Left renal pelvis (tissue), 4 donors: ENCODE measurements around the gene MIPEP. TPM values are rescaled to one million over a fixed set of nuclear protein-coding genes. Genes with fewer than 3 reads are reported as not detected.

Experiments used
- DNase-seq, 4 donors: peaks; one replicate each; pipeline ENCODE4 v3.0.0-alpha.2; 2013; ENCODE audit warnings: low read depth in 4 of 4, low spot score in 3 of 4
- polyA plus RNA-seq, 4 donors: library from polyadenylated mRNA; unstranded; fragments of 120-200 nt; gene quantifications; one replicate each; pipeline ENCODE4 v1.2.1, GENCODE V29; 2013; ENCODE audit not compliant: insufficient read length in 4 of 4

Gene MIPEP
- polyA plus RNA-seq, 4 donors = 9.2 to 31.4 (median 29.7) TPM

- DNase-seq = no peak
Observed at GRCh38 chr13:23722726-23723453, 166.3 kb downstream of the MIPEP start.

GRCh38 chr13:23718996-23719395, 170.2 kb downstream of the MIPEP start:
- no peak for DNase-seq

- DNase-seq = no peak
Observed at GRCh38 chr13:23716401-23716800, 172.8 kb downstream of the MIPEP start.

- no peak for DNase-seq
Observed at GRCh38 chr13:23715762-23716235, 173.4 kb downstream of the MIPEP start.

- no peak for DNase-seq
Observed at GRCh38 chr13:23715092-23715761, 174.0 kb downstream of the MIPEP start.

- no peak for DNase-seq
Observed at GRCh38 chr13:23714672-23715071, 174.5 kb downstream of the MIPEP start.

GRCh38 chr13:23711355-23711754, 177.8 kb downstream of the MIPEP start:
- DNase-seq = no peak

- DNase-seq = no peak
Observed at GRCh38 chr13:23710366-23710765, 178.8 kb downstream of the MIPEP start.

GRCh38 chr13:23709536-23709935, 179.7 kb downstream of the MIPEP start:
- no peak for DNase-seq

- DNase-seq = no peak
Observed at GRCh38 chr13:23707674-23708073, 181.5 kb downstream of the MIPEP start.

- DNase-seq = no peak
Observed at GRCh38 chr13:23705583-23705982, 183.6 kb downstream of the MIPEP start.

GRCh38 chr13:23703246-23703860, 185.8 kb downstream of the MIPEP start:
- no peak for DNase-seq

- no peak for DNase-seq
Observed at GRCh38 chr13:23701636-23702035, 187.6 kb downstream of the MIPEP start.

- DNase-seq = no peak
Observed at GRCh38 chr13:23701186-23701585, 188.0 kb downstream of the MIPEP start.

GRCh38 chr13:23699271-23699670, 189.9 kb downstream of the MIPEP start:
- DNase-seq = no peak

GRCh38 chr13:23697772-23698313, 191.4 kb downstream of the MIPEP start:
- DNase-seq = no peak

- DNase-seq = no peak
Observed at GRCh38 chr13:23696610-23697009, 192.6 kb downstream of the MIPEP start.

GRCh38 chr13:23695711-23696464, 193.3 kb downstream of the MIPEP start:
- no peak for DNase-seq

- no peak for DNase-seq
Observed at GRCh38 chr13:23695196-23695595, 194.0 kb downstream of the MIPEP start.

GRCh38 chr13:23692816-23693215, 196.4 kb downstream of the MIPEP start:
- DNase-seq = no peak

GRCh38 chr13:23690668-23691067, 198.5 kb downstream of the MIPEP start:
- DNase-seq = no peak
